ENCODE results near the gene ZBTB8B. TPM values are rescaled to one million over a fixed set of nuclear protein-coding genes. Genes with fewer than 3 reads are reported as not detected.
"Not testable (repeated sequence)": the region's sequence is repeated elsewhere in the genome, so short reads cannot be mapped to it uniquely, and the experiment has no call there.

ZBTB8B gene
- total RNA-seq, 1 donor from 2014 or later, result 0.92 TPM

- Mint-ChIP-seq H3K9me3 (ENCODE audit: unreplicated experiment) (no peaks in the 10 kb centered on the region), H3K36me3 (ENCODE audit: low read depth, unreplicated experiment) (no peaks in the 10 kb centered on the region), H3K4me1 (ENCODE audit: unreplicated experiment) (peaks cover 5% of the 10 kb centered on the region), H3K4me3 (ENCODE audit: unreplicated experiment) (no peak overlapping the region), H3K27ac (ENCODE audit: unreplicated experiment) (no peak overlapping the region), H3K27me3 (ENCODE audit: unreplicated experiment) (peaks cover 2% of the 10 kb centered on the region)
- TF ChIP-seq CTCF (IDR thresholded peaks at IDR 0.05; ENCODE audit: unreplicated experiment), result no peak
- DNase-seq (ENCODE audit: low spot score), result no peak
Observed at GRCh38 chr1:32480761-32481160, 15.9 kb downstream of the ZBTB8B start.

- H3K4me3 Mint-ChIP-seq (ENCODE audit: unreplicated experiment); H3K36me3 Mint-ChIP-seq (ENCODE audit: low read depth, unreplicated experiment); H3K4me1 Mint-ChIP-seq (ENCODE audit: unreplicated experiment); H3K27ac Mint-ChIP-seq (ENCODE audit: unreplicated experiment); H3K27me3 Mint-ChIP-seq (ENCODE audit: unreplicated experiment); DNase-seq (ENCODE audit: low spot score); H3K9me3 Mint-ChIP-seq (ENCODE audit: unreplicated experiment): not testable (repeated sequence)
Observed at GRCh38 chr1:32481788-32482187, 16.9 kb downstream of the ZBTB8B start.

GRCh38 chr1:32485554-32486255, 20.8 kb downstream of the ZBTB8B start:
- no peak for DNase-seq (ENCODE audit: low spot score)
- H3K36me3 Mint-ChIP-seq (ENCODE audit: low read depth, unreplicated experiment), result no peaks in the 10 kb centered on the region
- H3K4me3 Mint-ChIP-seq (ENCODE audit: unreplicated experiment), result no peak overlapping the region
- no peak overlapping the region for H3K27ac Mint-ChIP-seq (ENCODE audit: unreplicated experiment)
- peaks cover 7% of the 10 kb centered on the region for H3K4me1 Mint-ChIP-seq (ENCODE audit: unreplicated experiment)
- no peak for TF ChIP-seq CTCF (IDR thresholded peaks at IDR 0.05; ENCODE audit: unreplicated experiment)
- no peaks in the 10 kb centered on the region for H3K27me3 Mint-ChIP-seq (ENCODE audit: unreplicated experiment)
- H3K9me3 Mint-ChIP-seq (ENCODE audit: unreplicated experiment), result no peaks in the 10 kb centered on the region

- H3K4me3 Mint-ChIP-seq (ENCODE audit: unreplicated experiment), result no peak overlapping the region
- H3K36me3 Mint-ChIP-seq (ENCODE audit: low read depth, unreplicated experiment), result no peaks in the 10 kb centered on the region
- no peaks in the 10 kb centered on the region for H3K27me3 Mint-ChIP-seq (ENCODE audit: unreplicated experiment)
- no peak for TF ChIP-seq CTCF (IDR thresholded peaks at IDR 0.05; ENCODE audit: unreplicated experiment)
- no peak overlapping the region for H3K27ac Mint-ChIP-seq (ENCODE audit: unreplicated experiment)
- DNase-seq (ENCODE audit: low spot score), result no peak
- peaks cover 7% of the 10 kb centered on the region for H3K4me1 Mint-ChIP-seq (ENCODE audit: unreplicated experiment)
- H3K9me3 Mint-ChIP-seq (ENCODE audit: unreplicated experiment), result no peaks in the 10 kb centered on the region
Observed at GRCh38 chr1:32486463-32487113, 21.7 kb downstream of the ZBTB8B start.

GRCh38 chr1:32487182-32487581, 22.3 kb downstream of the ZBTB8B start:
- no peak for TF ChIP-seq CTCF (IDR thresholded peaks at IDR 0.05; ENCODE audit: unreplicated experiment)
- no peak overlapping the region for H3K4me3 Mint-ChIP-seq (ENCODE audit: unreplicated experiment)
- DNase-seq (ENCODE audit: low spot score), result no peak
- H3K36me3 Mint-ChIP-seq (ENCODE audit: low read depth, unreplicated experiment), result no peaks in the 10 kb centered on the region
- no peak overlapping the region for H3K27ac Mint-ChIP-seq (ENCODE audit: unreplicated experiment)
- H3K4me1 Mint-ChIP-seq (ENCODE audit: unreplicated experiment), result peaks cover 7% of the 10 kb centered on the region
- no peaks in the 10 kb centered on the region for H3K9me3 Mint-ChIP-seq (ENCODE audit: unreplicated experiment)
- H3K27me3 Mint-ChIP-seq (ENCODE audit: unreplicated experiment), result no peaks in the 10 kb centered on the region

All from endothelial cell (in vitro differentiated cells).